IPS-NIHi7 (cell line): ENCODE data around the gene KRTAP21-2.
"Not testable (repeated sequence)": the region's sequence is repeated elsewhere in the genome, so short reads cannot be mapped to it uniquely, and the experiment has no call there.

Source experiments
- DNase-seq: peaks from one replicate; pipeline ENCODE4 v3.0.0; 2012; ENCODE audit warnings: mixed read lengths; ENCODE audit errors: extremely low spot score

KRTAP21-2 gene

GRCh38 chr21:30747159-30747558 is at the start of gene KRTAP21-2:
Gene KRTAP21-2 (minus strand): TSS chr21:30747259. CDS start chr21:30747202, 57 bp downstream.
- no peak for DNase-seq

DNA sequence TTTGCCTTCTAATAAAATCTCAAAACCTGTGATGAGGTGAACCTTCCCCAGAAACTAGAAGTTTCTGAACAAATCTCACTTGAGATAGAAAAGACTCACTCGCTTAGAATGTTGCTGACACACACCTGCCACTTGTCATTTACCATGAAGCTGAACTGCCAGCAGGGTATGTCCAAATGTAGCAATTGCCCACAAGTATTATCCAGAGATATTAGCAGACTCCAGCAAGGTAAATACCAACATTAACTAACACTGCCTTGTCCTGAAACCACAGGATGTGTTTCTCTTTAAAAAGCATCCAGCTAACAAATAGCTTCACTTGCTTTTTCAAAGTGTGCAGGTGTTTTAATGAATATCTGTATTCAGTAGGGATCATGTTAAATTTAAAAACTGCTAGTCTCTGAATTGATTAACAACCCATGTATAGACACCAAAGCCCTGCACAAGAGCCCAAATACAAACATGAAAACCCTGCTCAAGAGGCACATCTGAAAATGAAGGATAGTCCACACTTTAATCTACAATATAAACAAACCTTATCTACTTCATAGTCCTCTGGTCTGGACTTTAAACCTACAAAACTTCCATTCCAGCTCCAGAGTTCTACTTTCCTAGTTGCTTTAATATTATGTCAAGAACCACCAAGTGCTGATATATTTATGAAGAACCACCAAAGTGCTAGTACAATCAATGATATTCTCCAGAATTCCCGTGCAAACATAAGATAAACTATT is 46.7 kb upstream of the KRTAP21-2 start:
- no peak for DNase-seq

GRCh38 chr21:30779249-30779648 is 32.2 kb upstream of the KRTAP21-2 start:
- DNase-seq: no peak

DNA sequence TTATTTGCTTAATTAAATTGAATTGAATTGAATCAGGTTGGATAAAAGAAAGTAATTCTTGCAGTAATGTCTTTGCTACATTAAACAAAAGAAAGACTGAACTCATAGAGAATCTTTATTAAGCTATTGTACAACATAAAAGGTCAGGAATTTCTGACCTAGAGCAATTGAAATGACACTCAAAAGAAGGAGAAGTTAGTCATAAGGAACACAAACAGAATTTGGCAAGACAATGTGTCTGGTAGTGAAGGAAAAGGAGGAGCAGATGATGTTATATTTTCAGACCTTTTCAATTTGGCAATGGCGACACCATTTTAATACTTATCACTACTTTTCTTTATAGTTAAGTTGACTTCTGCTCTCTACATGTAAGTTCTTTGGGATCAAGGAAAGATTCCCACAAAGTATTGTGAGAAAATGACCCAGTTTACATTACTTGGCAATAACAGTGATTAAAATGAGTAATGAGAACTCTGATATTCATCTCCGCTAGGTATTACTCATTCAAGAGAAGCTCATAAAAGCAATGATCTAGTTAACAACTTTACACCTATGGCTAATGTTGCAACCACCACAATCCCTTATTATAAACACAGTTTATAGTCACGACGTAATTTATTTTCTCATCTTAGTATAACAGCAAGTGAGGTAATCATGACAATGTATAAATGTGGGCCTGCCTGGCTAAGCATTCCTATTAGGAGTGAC is 22.8 kb upstream of the KRTAP21-2 start:
- DNase-seq: no peak

DNA sequence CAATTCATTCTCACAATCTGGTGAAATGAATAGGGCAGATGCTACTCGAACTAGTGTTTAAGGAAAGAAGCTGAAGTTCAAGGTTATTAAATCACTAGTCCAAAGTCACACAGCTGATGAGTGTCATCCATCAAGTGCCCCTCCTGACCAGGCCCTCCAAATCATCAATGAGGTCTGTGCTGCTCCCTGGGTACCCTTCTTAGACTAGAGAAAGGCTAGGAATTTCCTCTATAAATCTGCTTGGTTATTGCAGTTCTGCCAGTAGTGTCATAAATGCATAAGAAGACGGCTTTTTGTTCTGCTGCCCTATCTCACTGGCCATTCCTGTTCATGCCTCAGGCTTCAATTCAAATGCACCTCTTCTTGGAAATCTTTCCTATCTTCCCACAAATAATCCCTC is 13.7 kb upstream of the KRTAP21-2 start:
- no peak for DNase-seq

DNA sequence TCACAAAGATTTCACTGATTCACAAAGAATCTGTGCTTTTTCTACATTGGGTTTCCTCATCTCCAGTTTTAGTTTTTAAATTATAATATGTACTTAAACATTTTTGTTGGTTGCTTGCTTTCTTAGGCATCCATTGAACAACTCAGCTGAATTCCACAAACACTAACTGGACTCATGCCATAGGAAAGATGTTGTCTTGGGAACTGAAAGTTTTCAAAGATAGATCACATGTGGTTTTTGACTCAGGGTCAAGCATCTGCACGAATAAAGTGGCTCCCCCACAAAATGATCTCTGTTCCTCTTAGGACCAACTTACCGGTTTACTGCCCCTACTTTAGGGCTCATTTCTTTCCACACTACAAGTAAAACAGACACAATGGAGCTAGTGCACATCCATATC is 11.2 kb upstream of the KRTAP21-2 start:
- DNase-seq: no peak

DNA sequence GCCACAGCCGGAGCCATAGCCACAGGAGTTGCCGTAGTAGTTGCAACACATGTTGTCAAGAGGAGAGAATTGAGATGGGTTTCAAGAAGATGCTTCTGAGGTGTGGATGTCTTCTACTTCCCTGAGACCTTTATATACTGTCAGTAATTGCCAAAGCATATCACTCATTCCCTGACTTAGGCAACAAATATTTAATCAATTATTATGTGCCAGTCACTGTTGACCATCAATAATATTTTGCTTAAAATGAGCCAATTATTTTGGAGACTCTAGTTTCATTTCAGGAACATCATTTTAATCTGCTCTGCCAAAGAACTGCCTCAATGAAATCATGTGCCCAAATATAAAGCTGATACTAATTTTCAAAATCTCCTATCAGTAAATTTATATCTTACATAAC is 8.3 kb upstream of the KRTAP21-2 start, which contains the start of gene KRTAP21-1:
TSS of gene KRTAP21-1 (minus strand) at position 101 of the 400 bp plus-strand sequence. CDS start at position 51, 50 bp downstream.
- DNase-seq: not testable (repeated sequence)

GRCh38 chr21:30740462-30740861 is 6.6 kb downstream of the KRTAP21-2 start:
- no peak for DNase-seq

GRCh38 chr21:30733026-30733425 is 14.0 kb downstream of the KRTAP21-2 start:
- no peak for DNase-seq

- no peak for DNase-seq
Observed at GRCh38 chr21:30726726-30727125, 20.3 kb downstream of the KRTAP21-2 start.

DNA sequence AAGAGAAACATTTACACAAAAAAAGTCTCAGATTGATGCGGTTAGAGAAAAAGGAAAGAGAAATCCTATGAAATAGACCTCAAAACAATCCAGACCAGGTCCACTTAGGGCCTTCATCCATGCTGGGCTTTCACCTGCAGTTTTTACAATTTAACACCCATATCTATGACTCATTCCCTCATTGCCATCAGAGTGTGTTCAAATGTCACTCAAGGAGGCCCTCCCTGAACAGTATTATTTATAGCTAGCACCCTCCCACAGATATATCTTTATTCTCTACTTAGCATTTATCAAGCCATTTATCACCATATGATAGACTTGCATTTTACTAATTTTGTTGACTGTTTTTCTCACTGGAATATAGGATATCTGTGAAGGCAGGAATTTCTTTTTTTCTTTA is 27.7 kb downstream of the KRTAP21-2 start:
- DNase-seq: no peak

DNA sequence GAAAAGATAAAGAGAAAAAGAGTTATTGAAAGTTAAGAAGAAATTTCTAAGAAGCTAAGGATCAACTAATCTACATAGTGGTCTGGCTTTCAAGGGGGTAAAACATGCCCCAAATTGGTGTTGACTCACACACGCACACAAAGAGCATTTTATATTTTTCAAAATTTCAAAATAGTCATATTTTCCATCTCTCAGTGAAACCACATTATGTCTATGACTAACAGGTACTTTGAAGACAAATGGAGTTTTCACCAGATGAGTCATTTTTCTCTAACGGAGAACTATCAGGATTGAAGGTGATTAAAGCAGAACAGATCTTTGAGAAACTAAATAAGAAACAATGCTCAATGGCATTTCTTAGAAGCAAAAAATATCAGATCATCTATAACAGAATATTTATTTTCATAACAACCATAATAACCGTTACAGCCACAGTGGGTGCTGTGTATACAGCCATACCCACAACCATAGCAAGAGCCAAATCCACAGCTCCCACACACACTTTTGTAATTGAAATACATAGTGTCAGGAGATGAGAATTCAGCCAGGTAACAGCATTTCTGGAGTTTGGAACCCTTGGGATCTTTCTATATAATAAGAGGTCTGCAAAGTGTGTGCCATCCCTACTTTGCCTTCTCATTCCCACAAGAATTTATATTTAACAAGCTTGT is 28.7 kb downstream of the KRTAP21-2 start, which contains the start of gene KRTAP21-3:
TSS of gene KRTAP21-3 (minus strand) at position 539 of the 671 bp plus-strand sequence. CDS start at position 521, 18 bp downstream.
- DNase-seq: no peak

DNA sequence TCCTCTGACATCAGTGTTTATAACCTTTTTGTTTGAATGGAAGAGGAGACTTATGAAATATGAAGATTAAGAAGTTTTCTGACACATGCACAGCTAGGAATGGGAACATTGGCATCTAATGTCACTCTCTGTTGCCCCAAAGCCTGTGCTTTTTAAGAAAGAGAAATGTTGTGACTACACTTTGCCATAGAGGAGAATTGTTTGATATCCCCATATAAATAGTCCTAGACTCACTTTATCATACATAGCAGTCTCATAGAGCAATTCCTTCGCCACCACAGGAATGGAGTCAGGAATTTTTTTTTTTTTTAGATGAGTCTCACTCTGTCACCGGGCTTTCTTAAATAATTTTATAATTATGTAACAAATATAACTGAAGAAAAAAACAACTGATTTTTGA is 30.0 kb downstream of the KRTAP21-2 start:
- no peak for DNase-seq

DNA sequence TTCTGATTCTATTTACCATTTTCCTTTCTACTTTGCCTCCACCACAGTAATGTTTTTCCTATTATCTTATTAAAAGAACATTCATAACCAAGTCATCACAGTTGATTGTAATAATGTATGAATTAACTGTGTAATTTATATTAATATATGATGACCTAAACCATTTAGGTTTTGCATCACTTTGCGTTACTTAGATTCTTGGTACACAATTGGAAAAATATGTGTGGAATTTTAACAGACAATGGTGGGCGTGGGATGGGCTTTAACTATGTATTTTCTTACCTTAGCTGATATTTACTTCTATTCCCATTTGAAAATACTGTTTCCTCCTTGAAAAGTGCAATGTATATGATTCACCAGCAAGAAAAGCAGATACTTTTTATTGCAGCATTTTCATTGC is 32.1 kb downstream of the KRTAP21-2 start:
- no peak for DNase-seq

DNA sequence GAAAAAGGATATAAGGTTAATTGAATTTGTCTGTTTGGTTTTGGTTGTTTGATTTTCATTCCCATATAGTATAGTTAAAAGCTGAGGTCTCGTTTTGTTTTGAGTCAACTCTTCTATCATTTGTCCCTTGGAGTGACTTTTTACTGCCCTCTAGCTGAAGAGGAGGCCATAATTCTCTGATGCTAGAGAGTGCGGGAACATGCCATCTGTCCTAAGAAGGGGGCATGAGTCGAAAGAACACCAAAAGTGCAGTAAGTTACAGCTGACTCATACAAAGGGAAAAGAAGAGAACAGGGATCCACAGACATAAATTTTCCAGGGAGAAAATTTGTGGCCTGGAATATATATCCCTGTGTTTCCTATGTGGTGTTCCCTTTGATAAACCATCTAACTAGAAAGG is 32.6 kb downstream of the KRTAP21-2 start:
- DNase-seq: no peak

DNA sequence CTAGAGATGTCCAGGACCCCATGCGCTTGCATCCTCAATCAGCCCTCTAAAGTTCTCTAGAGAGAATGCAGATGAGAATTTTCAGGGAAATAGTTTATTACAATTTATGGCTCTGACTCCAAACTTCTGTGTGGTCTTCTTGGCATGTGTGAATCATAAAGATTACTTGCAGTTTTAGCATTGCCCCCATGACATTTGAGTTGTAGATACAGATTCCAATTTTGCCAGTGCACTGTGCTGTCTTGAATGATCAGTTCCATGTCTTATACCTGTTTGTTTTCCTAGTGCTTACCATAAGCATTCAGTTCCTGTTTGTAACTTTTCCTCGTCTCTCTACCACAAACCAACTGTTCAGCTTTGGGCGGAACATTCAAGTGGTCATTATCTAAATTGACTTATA is 33.3 kb downstream of the KRTAP21-2 start:
- DNase-seq: no peak

DNA sequence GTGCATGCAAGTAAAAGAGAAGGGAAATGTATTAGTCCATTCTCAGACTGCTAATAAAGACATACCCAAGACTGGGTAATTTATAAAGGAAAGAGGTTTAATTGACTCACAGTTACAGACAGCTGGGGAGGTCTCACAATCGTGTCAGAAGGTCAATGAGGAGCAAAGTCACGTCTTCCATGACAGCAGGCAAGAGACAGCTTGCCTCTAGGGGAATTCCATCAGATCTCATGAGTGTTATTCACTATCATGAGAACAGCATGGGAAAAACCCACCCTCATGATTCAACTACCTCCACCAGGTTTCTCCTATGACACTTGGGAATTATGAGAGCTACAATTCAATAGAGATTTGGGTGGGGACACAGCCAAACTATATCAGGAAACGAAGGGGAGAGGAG is 36.6 kb downstream of the KRTAP21-2 start:
- no peak for DNase-seq

DNA sequence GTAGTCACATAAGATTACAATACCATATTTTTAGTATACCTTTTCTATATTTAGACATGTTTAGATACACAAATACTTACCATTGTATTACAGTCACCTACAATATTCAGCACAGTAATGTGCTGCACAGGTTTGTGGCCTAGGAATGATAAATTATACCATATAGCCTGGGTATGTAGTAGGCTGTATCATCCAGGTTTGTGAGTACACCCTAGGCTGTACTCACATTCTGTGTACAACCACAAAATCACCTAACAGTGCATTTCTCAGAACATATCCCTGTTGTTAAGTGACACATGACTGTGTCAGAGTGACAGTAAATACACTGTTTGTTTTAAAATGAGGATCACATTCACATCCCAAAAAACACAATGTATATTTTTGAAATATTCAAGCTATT is 39.6 kb downstream of the KRTAP21-2 start:
- no peak for DNase-seq
